KG1 (cell line): Measurements from ENCODE around the gene IFT20.

Source experiments
- DNase-seq: peaks from one replicate; lab custom pipeline; 2025; lab: John Stamatoyannopoulos, UW

IFT20 gene

DNA sequence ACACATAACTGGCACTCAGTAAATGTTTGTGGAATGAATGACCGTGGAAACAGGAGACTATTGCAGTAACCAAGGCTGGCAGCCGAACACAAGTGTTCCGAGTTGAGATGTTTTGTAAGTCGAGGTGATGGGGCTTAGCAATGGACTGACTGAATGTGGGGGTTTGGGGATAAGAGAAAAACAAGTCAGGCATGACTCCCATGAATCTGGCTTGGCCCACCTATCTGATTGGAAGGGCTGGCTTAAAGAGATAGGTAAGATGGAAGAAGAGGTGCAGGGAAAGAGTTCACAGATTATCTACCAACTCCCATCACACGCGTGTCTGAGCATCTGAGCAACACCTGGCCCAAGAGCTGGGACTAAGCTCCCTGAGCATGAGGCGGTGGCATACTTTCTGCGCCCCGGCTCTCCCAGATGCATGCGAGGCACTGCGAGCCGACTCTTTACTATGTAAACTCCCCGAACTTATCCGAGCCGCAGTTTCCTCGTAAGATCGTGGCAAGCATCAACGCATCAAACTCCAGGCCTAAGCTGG is 539 bp downstream of the IFT20 start:
- DNase-seq, result no peak

DNA sequence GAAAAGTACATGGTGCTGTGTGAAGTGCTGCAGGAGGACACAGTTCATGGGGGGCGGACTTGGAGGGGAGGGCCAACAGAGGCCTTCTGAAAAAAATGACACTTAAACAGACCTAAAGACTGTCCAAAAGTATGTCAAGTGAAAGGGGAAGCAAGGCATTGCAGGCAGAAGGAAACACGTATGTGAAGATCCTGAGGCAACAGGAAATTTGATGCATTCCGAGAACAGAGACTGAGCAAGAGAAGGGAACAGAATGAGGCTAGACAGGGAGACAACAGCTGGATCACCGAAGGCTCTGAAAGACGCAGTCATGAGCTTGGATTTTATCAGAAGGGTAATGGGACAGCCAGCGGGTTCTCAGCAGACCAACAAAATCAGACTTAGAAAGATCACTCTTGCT is 1.1 kb downstream of the IFT20 start:
- DNase-seq, result no peak

DNA sequence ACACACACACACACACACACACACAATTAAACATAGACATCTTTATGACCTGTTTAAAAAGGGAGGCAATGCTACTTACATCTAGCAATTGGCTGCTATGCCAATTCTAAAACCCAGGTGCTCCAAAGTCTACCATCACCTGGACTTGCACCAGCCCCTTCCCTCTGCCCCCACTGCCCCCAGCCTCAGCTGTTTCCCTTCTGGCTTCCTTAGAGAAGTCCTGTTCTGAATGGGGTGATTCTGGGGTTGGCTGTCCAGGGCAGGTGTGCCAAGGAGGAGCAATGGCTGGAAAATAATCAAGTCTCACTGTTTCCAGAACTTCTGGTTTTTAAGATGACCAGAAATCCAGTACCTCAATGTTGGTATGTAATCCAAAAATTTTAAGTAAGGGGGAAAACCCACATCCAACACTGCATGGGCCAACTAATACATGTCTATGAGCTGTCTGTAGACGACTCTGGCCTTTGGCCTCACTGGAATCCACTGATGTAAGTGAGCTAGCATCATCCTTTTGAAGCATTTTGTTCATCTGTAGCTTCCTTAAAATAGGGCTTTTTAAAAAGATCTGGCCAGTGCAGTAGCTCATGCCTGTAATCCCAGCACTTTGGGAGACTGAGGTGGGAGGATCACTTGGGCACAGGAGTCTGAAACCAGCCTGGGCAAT is 2.1 kb downstream of the IFT20 start:
- no peak for DNase-seq

DNA sequence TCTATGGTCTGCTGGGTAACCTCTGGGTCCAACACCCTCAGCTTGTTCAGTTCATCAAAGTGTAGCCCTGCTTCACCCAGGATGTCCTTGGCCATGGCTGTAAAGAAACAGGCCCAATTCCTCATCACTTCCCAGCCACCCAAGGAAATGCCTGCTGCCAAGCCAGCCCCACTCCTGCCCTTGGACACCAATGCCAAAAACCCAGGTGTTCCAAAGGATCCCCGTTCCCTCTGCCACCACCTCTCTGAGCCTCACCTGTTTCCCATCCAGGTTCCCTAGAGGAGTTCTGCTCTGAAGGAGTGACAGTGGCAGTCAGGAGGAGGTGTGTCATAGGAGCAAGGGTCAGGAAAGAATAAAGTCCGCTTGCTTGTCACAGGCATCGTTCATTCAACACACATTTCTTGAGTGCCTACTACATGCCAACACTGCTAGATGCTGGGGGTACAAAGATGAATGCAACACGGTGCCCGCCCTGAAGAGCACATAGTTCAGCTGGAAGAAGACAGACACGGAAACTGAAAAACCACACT is 3.3 kb downstream of the IFT20 start:
- DNase-seq, result no peak

DNA sequence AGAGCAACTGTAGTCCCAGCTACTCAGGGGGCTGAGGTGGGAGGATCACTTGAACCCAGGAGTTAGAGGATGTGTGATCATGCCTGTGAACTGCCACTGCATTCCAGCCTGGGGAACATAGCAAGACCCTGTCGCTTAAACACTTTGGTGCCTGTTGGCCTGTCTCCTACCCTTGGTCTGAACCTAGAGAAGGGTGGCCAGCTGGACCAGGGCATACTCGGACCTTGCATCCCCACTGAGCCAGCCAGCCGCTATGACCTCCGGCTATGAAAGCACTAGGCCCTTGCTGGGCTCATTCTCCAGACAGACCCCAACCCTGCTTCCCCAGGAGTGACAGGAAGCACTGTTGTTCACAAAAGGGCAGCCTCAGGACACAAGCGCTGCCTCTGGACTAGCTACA is 4.6 kb downstream of the IFT20 start:
- no peak for DNase-seq

DNA sequence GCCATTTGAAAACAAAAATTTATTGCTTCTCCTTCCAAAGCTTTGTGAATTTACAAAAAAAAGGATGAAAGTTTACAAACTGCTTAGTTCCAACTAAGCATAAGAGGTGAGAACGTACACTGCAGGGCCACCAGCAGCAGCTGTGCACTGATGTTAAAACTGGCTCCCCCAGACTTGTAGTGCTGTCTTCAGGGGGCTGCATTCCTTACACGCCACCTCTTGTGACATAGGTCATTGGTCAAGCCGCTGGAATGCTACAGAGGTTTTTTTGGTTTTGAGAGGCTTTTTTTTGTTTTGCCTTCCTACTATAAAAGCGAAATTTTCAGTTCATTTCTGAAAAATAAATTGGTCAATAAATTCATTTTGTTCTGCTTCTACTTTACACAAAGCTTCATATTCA is 6.9 kb downstream of the IFT20 start:
- no peak for DNase-seq

DNA sequence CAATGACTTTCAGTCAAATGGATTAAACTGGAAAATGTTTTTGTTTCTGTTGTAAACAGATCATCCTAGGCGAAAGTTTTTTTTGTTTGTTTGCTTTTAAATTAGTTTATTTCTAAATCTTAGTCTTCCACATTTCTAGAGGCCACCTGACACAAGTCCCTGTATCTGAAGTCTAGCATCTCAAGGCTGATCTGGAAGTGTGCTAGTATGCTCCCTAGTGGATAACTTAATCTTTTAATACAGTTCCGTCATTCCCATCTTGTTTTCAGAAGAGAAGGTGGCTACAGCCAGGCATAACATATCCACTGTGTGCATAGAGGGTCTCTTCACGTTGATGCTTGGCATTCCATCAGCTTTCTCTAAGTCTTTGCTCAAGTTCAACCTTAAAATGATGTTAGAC is 7.6 kb downstream of the IFT20 start:
- no peak for DNase-seq

DNA sequence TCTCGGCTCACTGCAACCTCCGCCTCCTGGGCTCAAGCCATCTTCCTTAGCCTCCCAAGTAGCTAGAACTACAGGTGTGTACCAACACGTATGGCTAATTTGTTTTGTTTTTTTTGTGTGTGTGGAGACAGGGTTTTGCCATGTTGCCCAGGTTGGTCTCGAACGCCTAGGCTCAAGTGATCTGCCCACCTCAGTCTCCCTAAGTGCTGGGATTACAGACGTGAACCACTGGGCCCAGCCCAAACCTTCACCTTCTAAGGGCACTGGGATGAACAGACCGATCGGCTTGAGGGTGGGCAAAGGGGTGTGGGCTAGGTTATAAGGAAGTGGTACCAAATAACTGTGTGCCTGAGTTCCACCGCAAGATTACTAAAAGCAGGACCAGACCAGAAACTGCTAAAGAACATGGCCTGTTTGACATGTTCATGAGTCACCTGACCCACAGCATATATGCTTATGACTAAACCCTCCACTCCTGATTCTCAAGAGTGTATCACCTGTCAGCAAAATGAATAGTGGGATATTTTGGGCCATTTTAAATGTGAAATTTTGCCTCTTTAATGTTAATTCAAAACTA is 8.2 kb downstream of the IFT20 start:
- DNase-seq, result no peak

DNA sequence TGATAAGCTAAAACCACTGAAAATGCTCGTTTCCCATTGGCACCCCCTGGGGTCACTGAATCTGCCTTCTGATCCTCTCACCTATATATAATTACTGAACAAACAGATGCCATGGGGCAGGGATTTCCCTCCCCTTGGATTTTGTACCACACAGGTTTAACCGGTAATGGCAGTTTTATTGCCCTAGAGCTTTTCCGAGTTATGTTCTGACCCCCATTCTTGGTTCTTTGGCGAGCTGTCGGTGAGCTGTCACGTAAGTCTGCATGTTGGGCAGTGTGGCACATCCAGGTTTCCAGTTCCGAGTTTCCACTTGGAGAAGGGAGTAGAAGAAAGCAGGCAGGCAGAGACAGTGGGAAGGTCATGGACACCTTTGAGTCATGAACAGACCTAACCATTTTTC is 9.2 kb downstream of the IFT20 start:
- DNase-seq, result no peak

DNA sequence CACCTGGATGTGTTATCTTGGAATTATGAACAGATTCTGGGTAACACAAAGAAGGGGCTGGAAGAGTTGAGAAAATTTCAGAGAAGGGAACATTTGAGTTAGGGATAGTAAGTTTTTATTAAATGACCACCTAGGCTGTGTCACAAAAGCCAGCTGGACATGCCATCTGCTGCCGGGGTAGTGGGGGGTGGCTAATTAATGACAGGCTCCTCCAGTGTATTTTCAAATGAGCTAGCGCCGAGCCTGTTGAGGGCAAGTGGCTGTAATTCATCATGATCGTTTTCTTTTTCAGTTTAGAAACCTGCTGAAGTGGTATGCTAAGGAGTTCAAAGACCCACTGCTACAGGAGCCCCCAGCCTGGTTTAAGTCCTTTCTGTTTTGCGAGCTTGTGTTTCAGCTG is 10.1 kb downstream of the IFT20 start:
- DNase-seq, result no peak

DNA sequence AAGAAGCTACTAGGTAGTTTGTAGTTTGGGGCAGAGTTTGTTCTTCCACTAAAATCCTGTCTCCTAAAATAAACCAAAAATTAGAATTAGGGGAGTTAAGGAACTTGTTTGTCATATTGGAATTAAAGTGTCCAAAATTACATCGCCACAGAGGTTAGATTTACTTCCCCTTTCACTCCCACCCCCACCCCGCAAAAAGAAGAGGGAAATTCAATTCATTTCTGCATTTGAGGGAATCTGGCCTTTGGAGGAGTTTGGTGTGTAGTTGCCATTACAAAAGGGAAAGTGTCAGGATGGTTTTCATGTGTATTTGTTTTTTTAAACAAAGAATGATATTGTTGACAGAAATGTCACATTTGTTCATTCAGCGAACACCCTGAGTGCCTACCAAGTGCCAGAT is 10.5 kb downstream of the IFT20 start:
- DNase-seq, result no peak

DNA sequence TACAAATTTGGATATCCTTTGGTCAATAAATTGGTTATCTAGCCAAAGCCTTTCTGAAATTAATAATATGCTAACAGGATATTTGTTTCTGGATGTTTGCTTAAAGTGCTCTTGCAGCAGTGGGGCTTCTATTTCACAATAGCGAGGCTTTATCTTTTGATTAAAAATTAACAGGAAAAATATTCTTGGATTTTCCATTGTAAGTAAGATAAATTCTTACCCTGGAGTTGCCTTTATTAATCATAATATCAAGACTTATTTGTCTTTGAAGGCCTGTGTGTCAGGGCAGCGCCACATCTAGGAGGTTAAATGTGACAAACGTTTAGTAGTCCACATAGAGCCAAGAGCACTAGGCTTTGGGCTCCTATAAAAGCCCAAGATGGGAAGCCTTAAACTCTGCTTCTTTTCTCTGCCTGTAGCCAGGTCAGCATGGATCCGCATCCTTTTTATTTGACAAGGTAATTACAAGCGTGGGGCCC is 11.0 kb downstream of the IFT20 start:
- DNase-seq, result no peak

DNA sequence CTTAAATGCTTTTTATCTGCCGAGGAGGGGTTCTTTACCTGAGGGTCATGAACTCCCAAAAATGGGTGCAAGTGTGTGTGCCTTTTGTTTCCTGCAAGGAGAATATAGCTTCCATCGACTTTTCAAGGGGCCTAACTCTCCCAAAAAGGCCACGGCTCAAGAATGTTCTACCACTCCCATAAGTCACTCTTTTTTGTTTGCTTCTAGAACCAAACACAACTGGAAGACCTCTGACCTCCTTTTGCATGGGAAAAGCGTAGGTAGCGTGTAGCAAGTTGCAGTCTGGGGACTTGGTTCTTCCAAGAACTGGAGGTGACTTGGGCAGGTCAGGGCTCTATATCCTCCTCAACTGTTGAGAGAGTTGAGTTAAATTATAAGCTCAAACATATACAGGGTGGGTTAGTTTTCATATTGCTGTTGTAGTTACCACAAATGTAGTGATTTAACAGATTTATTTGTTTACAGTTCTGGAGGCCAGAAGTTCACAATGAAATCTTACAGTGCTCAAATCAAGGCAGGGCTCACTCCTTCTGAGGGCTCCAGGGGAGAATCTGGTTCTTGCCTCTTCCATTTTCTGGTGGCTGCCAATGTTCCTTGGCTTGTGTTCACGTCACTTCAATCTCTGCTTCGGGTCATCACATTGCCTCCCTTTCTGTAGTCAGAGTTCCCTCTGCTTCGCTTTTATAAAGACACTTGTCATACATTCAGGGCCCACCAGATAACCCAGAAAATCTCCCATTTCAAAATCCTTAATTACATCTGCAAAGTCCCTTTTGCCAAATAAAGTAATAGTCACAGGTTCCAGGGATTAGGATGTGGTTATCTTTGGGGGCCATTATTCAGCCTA is 14.8 kb downstream of the IFT20 start:
- DNase-seq, result no peak

DNA sequence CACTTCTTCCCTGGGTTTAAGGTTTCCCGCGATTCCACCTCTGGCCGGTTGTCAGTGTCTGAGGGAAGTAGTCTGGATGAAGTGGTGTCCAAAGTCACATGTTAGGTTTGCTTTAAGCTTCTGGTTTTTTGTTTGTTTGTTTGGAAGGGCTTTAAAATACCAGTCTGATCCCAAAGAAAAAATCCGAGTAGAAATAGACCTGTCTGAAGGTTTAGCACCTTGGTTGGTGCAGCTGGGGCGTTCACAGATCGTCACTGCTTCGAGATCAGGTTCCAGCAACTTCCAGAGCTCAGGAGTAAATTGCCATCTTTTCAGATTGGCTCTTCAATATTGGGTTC is 15.7 kb downstream of the IFT20 start:
- no peak for DNase-seq

DNA sequence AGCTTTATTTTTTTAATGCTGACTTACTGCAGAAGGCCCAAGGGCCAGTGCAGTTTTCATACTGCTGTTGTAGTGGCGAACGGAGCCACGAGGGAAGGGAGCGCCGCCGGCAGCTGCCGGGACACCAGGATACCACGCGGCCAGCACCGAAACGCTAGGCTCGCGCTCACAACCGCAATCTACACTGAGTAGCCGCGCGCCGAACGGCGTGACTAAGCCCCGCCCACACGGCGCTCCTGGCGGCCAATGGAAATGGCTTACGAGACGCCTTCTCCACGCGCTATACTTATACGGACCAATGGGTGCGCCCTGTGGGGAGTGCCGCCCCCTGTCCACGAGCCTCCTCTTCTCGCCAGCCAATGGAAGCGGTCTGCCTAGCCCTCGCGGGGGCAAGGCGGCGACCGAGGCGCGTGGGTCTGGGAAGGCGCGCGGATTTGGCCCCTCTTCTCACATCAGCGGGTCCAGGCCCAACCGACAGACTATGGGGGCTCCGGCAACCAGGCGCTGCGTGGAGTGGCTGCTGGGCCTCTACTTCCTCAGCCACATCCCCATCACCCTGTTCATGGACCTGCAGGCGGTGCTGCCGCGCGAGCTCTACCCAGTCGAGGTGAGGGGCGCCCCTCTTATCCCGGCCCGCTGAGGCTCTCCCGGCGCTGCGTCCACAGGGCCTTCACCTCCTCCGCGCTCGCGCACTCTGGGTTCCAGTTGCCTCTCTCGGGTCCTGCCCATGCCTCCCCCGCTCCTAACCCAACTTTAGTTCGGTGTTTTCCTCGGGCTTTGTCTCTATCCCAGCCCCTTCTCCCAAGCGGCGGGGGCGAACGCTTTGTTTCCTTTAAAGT is 16.3 kb downstream of the IFT20 start, which contains the start of gene TMEM97:
TMEM97 (plus strand) TSS at position 442 of the 839 bp plus-strand sequence; CDS start at position 482, 40 bp downstream.
- peak; percentile 92 for DNase-seq

DNA sequence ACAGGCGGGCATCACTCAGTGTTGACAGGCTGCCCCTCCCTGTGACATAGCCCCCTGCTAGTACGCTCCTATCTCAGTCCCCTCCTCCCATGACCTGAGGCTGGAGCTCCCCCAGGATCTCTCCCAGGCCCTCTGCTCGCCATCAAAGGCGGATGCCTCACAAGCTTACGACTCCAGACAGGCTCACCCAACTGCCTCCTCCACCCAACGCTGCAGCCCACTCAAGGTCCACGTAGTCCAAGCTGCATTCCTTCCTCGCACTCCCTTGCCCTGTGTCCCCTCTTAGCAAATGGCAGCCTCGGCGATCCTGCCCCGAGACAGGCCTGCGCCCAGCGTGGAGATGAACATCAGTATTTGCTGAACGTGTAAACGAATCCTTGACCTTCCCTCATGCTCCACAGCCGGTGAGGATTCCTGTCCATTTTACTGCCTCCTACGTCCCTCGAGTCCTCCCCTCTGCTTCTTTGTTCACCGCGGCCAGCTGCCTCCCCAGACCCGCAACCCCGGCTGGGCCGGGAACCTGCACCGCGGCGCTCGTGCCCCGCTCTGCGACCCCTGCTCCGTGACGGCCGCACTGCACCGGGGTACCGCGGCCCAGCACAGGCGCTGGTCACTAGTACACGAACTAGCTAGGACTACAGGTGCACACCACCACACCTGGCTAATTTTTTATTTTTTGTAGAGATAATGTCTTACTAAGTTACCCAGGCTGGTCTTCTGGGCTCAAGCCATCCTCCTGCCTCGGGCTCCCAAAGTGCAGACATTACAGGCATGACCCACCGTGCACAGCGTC is 17.1 kb downstream of the IFT20 start:
- DNase-seq, result no peak

DNA sequence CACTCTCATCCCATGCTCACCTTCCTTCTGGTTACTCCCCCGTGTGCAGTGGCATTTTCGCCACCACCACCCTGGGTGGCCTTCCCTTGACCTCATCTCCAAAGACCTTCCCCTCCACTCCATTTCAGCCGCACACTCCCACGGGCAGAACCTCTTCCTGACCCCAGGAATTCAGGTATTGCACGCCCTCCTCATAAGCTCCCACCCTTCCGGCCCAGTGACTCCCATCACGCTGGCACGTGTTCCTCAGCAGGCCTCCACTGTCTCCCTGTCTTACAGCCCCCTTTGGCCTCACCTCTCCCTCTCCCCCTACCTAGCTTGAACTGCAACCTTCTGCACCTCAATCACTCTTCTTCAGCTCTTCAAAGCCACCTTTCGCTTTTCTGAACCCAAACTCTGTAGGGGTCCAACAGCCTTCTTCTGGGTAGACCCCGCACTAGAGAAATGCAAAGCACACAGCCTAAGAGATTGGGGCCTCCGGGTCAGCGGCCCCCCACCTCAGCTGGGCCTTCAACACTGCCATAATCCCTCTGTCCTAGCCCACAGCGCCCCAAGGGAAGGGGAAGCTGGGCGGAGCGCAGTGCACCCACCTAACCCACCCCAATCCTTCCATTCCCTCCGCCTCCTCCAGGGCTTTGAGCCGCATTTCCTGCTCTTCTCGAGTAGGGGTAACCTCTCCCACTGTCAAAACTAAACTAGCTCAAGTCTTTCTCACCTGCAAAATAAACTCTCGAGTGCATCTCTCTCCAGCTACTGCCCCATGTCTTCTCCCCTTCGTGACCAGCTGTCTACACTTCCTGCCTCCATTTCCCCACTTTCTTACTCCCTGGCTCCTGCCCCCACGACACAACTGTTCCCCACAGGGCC is 17.9 kb downstream of the IFT20 start:
- DNase-seq, result no peak

DNA sequence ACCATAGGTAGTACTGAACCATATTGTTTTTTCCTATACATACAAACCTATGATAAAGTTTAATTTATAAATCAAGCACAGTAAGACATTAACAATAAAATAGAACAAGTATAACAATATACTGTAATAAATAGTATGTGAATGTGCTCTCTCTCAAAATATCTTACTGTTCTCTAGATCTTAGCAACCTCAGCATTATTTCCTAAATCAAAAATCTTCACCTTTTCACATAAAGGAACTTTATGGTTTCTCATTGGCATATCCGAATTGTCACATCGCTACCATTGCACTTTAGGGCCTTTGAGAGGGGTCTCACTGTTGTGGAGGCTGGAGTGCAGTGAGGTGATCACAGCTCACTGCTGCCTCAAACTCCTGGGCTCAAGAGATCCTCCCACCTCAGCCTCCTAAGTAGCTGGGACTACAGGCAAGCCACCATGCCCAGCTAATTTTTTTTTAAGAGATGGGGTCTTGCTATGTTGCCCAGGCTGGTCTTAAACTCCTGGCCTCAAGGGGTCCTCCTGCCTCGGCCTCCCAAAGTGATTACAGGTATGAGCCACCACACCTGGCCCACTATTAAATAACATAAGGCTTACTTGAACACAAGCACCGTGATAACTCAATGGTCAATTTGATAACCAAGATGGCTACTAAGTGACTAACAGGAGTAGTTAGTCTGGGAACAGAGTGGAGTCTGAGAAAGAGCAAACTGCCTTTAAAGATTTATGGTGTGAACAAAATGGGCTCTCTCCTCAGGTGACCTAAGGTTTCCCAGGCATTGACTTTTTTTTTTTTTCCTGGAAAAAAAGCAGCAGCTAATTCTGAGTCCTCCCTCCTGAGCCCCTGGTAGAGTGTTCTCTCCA is 19.2 kb downstream of the IFT20 start:
- no peak for DNase-seq

DNA sequence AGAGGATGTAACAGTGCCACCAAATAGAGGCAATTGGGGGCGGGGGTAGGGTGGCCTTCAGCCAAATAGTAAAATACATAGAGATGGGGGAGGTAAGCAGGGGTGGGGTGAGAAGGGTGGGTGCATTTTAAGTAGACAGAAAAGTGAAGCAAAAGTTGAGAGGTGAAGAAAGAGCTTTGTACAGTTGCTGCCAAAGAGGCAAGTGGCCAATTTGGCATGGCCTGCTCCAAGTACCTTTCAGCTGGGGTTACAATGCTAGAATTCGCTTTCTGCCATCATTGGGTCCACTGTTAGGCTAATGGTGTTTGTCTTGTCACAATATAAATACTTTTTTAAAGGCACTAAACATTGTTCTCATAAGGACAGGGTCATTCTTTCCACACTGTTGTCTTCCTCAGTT is 21.4 kb downstream of the IFT20 start:
- no peak for DNase-seq
